HPDE6-E6E7 (cell line): Measurements from ENCODE around the gene SEMA5A.

Experiments
- DNase-seq: peaks from one replicate; pipeline ENCODE4 v3.0.0; 2011; ENCODE audit warnings: missing footprints; ENCODE audit errors: extremely low spot score

SEMA5A gene

DNA sequence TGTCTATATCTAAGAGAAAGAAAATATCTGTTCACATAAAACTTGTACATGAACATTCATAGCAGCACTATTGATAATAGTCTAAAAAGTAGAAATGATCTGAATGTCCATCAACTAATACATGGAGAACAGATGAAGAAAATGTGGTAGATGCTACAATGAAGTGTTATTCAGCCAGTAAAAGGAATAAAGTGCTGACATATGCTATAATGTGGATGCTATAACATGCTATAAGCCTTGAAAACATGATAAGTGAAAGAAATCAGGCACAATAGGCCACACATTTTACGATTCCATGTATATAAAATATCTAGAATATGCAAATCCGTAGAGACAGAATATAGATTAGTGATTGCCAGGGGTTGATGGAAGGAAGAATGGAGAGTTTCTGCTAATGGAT lies 146.8 kb downstream of the SEMA5A start:
- DNase-seq, result no peak

DNA sequence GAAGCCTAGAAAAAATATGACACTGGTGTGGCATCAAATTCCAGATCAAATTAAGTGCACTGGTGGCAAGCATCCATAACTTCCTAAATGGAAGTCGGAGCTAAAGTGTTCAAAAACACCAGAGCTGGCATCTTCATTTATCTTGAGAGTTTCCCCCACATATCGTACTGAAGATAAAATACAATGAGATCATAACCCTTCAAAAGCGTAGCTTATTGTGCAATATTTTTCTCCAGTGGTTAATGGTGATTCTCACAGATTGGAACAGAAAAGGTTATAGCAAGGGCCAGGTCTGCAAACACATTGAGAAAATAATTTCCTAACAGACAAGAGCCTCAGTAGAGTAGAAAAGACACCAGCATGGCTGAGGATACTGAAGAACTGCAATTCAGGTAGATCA lies 147.6 kb downstream of the SEMA5A start:
- DNase-seq, result no peak

DNA sequence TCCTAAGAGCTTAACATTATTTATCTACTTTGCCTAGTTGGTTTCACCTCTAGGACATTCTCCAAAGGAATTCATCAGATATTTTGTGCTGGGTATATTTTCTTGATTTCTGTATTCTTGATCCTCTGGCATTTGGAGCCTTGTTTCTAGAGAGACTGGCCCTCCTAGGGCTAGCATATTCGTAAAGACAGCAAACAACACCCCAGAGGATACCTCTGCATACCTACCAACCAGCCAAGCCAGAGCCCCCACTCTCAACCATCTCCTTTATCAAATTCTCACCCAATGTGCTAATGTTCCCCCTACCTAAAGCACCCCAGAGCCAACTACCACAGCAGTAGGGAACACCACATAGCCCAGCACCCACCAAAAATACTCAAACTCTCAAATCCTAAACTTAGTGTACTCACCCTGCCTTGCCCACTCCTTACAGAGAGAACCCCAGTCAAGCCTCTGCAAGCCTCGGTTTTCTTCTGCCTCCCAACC lies 149.5 kb downstream of the SEMA5A start:
- no peak for DNase-seq

- DNase-seq, result no peak
Measured at GRCh38 chr5:9395706-9396105, 150.2 kb downstream of the SEMA5A start.

- DNase-seq, result no peak
Measured at GRCh38 chr5:9394221-9394620, 151.7 kb downstream of the SEMA5A start.

- DNase-seq, result no peak
Measured at GRCh38 chr5:9392625-9393024, 153.2 kb downstream of the SEMA5A start.

GRCh38 chr5:9391080-9391479 lies 154.8 kb downstream of the SEMA5A start:
- no peak for DNase-seq

DNA sequence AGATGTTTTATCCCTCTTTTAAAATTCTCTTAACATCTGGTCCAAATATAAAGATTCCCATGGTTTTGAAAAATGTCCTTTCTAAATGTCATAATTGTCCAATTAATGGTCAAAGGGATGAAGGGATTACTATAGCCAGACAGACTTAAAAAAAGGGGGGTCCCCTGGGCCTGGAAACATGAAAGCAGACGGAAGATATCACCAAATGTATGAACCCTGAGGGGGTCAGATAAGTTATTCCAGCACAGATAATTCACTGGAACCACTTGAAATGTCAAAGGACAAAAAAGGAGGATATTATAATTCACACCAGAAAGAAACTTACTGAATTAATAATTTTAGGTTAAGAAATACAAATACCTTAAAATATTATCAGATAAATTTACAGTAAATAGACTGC lies 155.8 kb downstream of the SEMA5A start:
- DNase-seq, result no peak

DNA sequence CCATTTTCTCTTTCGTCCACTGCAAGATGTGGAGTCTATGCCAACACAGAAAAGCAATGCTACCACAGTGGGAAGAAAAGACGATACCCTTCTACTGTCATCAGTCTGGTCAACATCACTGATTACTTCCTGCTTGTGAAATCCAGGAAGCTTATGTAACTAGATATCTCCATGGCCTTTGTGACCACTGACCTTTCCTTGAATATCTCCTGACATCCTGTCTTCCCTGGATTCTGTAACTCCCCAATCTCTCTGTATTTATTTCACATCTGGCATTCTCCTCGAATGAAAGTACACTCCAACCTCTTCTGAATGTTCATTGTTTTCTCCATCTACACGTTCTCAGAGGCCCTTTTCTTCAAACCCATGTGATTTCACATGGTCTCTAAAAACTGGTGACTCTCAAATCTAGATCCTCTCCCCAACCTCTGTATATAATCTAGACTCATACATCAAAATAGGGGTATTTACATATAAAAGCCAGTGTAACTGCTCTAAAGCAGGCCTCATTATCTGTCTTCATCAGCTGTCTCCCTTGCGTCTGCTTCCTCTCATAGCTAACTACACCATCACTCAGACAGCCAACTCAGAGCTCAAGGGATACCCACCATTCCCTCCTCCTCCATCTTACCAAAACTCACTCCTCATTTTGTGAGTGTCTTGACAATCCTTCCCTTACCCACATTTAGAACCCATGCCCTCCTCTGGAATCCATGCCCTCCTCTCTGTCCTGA lies 156.8 kb downstream of the SEMA5A start:
- DNase-seq, result no peak

- DNase-seq, result no peak
Measured at GRCh38 chr5:9387879-9388278, 158.0 kb downstream of the SEMA5A start.

DNA sequence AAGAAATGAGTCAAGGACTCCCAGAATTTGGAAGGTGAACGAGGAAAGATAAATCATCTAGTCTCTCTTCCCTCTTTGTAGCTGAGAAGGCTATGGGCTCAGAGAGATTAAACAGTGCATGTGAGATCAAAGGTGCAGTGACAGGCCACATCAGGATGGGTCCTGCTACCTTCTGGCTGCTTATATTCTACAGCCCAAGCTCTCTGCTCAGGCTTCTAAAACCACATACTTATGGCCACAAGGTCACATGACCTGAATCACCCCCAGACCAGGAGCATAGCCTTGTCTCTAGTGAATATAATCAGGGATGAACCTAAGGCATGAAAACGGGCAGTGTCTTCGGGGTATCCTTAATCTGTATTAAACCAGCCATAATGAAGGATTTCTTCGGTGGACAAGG lies 158.9 kb downstream of the SEMA5A start:
- no peak for DNase-seq

DNA sequence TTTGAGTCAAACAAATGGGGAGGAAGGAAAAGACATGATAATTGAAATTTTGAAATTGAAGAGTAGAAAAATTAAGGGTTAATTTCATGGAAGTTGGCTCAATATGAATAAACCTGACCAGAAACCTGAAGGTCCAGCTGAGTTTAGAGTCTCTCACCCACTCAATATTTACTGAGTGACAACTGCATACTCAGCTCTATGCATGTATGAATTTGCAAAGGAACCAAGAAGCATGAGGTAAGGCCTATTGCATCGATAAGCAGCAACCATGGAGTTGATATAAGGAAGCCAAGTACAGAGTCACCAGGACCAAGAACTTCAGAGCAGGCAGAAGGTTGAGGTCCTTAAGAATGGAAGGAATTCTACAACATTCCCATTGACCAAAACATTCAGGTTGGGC lies 163.4 kb downstream of the SEMA5A start:
- no peak for DNase-seq

DNA sequence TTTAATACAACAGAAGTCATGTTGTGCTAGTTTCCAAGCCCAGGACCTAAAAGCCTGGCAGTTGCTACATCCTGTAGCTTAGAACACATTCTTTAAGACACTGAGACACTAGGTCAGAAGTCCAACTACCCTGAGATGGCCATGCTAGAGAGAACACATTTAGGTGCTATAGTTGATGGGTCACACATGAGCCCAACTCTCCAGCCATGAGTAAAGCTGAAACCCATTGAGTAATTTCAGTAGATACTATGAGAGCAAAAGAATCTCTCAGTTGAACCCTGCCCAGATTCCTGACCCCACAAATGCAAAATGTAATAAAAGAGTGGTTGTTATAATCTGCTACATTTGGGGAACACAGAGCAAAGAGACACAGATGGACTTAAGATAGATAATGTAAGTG lies 164.4 kb downstream of the SEMA5A start:
- DNase-seq, result no peak

- peak; percentile 47 for DNase-seq
Measured at GRCh38 chr5:9380109-9380508, 165.8 kb downstream of the SEMA5A start.

- no peak for DNase-seq
Measured at GRCh38 chr5:9376363-9377117, 169.3 kb downstream of the SEMA5A start.

- DNase-seq, result no peak
Measured at GRCh38 chr5:9375756-9376155, 170.1 kb downstream of the SEMA5A start.

DNA sequence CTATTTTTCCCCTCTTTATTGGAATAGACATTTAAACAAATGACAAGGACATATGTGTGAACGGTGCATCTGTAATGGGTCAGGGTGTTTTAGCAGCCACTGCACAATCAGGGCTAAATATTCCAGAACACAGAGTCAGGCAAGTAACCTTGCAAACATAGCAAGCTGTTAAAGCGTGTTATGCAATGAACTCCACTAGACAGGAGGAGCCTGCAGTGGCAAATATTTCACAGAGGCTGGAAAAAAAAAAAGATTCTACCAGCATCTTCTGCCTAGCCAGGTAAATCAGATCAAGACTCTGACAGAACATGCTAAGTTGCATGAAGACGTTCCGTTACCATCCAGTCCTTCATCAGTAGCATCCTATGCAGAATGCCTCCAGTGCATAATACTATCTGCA lies 171.8 kb downstream of the SEMA5A start:
- no peak for DNase-seq

DNA sequence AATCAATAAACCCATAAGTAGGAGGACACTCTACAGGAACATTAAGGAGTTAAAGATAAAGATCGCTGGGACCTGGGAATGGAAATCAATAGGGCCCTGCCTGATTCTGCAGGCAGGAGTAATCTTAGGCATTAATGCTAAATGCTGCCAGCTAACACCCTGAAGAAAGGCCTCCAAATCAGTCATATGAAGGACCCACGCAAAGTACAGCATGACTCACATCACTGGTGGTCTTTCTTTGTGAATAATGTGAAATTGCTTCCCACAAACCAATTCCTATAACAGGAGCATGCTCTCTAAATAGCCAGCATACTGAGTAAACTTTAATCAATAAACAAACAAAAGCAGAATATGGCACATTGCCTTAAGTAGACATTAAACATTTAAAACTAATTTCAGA lies 172.3 kb downstream of the SEMA5A start:
- DNase-seq, result no peak

- DNase-seq, result peak; percentile 35
Measured at GRCh38 chr5:9370256-9370655, 175.6 kb downstream of the SEMA5A start.

DNA sequence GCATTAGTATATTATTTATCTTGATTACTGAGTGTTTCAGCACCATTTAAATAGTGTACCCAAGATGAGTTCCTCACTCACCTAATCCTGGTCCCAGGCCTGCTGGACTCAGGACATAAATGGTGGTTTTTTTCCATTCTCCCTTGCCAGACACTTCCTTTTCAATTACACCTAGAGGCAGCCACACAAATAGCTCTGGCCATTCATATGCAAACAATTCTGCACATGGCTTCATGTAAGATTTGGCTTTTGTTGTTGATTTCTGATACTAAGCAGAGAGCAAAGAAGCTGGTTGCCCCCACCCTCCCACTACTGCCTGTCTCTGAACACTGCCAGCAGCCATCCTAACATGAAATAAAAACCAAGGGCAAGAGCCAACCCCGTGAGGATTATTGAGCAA lies 180.4 kb downstream of the SEMA5A start:
- DNase-seq, result no peak

DNA sequence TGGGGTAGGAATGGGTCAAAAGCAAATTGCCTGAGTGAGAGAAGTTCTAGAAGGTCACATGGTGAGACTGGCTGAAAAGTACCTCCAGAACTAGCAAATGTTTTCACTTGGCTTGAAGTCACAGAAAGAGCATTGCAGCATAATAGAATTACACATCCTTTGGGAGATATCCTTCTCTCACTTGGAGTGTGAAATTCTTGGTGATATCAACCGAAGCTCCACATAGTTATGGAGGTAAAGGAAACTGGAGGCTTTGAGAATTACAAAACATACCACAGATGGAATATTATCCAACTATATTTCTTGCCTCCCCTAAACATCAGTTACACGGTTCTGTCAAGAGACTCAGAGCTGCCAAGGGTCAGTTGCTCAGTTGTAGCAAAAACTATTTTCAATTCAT lies 182.4 kb downstream of the SEMA5A start:
- no peak for DNase-seq

DNA sequence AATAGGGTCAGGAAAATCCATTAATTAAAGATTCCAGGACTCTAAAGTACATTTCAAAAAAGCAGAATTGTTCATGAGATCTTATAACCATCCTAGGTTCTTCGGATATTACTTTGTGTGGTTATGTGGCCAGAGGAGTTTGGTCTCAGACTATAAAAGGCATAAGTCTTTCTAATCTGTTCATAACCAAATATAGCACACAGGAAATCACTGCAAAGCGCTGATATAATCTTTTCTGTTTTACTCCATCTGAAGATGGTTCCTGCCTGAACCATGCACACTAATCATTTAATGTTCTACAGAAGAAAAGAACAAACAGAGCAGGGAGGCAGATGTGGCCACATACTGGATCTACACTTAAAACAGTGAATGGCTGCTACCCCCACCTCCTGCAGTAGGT lies 182.8 kb downstream of the SEMA5A start:
- no peak for DNase-seq

DNA sequence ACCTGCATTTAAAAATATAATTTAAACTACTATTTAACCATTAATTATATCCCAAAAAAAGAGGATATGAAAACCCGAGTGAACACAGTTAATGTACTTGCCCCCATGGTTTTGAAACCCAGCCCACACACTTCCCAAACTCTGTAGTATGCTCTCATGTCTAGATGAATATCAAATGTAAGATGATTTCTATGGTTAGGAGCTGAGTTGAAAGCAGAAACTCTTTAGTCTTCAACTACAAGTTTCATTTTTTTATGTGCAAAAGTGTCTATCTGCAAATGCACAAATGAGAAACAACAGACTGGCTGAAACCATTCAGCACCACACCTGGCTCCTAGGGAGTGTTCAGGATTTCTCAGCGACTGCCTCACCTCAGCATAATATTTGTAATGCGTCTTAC lies 183.3 kb downstream of the SEMA5A start:
- DNase-seq, result no peak
